ENCODE measurements around the gene PPP1R12B.

- TF ChIP-seq ZNF785 (tag by site-specific recombination; IDR thresholded peaks at IDR 0.05) = no peak
- TF ChIP-seq, protein P1, sequence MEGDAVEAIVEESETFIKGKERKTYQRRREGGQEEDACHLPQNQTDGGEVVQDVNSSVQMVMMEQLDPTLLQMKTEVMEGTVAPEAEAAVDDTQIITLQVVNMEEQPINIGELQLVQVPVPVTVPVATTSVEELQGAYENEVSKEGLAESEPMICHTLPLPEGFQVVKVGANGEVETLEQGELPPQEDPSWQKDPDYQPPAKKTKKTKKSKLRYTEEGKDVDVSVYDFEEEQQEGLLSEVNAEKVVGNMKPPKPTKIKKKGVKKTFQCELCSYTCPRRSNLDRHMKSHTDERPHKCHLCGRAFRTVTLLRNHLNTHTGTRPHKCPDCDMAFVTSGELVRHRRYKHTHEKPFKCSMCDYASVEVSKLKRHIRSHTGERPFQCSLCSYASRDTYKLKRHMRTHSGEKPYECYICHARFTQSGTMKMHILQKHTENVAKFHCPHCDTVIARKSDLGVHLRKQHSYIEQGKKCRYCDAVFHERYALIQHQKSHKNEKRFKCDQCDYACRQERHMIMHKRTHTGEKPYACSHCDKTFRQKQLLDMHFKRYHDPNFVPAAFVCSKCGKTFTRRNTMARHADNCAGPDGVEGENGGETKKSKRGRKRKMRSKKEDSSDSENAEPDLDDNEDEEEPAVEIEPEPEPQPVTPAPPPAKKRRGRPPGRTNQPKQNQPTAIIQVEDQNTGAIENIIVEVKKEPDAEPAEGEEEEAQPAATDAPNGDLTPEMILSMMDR (tag by site-specific recombination; IDR thresholded peaks at IDR 0.05) = no peak
- no peak for TF ChIP-seq PBX3 (CRISPR knock-in tag; IDR thresholded peaks at IDR 0.05)
- TF ChIP-seq, protein P2, sequence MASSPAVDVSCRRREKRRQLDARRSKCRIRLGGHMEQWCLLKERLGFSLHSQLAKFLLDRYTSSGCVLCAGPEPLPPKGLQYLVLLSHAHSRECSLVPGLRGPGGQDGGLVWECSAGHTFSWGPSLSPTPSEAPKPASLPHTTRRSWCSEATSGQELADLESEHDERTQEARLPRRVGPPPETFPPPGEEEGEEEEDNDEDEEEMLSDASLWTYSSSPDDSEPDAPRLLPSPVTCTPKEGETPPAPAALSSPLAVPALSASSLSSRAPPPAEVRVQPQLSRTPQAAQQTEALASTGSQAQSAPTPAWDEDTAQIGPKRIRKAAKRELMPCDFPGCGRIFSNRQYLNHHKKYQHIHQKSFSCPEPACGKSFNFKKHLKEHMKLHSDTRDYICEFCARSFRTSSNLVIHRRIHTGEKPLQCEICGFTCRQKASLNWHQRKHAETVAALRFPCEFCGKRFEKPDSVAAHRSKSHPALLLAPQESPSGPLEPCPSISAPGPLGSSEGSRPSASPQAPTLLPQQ (tag by site-specific recombination; IDR thresholded peaks at IDR 0.05) = peak; percentile 90
- TF ChIP-seq, protein P3, sequence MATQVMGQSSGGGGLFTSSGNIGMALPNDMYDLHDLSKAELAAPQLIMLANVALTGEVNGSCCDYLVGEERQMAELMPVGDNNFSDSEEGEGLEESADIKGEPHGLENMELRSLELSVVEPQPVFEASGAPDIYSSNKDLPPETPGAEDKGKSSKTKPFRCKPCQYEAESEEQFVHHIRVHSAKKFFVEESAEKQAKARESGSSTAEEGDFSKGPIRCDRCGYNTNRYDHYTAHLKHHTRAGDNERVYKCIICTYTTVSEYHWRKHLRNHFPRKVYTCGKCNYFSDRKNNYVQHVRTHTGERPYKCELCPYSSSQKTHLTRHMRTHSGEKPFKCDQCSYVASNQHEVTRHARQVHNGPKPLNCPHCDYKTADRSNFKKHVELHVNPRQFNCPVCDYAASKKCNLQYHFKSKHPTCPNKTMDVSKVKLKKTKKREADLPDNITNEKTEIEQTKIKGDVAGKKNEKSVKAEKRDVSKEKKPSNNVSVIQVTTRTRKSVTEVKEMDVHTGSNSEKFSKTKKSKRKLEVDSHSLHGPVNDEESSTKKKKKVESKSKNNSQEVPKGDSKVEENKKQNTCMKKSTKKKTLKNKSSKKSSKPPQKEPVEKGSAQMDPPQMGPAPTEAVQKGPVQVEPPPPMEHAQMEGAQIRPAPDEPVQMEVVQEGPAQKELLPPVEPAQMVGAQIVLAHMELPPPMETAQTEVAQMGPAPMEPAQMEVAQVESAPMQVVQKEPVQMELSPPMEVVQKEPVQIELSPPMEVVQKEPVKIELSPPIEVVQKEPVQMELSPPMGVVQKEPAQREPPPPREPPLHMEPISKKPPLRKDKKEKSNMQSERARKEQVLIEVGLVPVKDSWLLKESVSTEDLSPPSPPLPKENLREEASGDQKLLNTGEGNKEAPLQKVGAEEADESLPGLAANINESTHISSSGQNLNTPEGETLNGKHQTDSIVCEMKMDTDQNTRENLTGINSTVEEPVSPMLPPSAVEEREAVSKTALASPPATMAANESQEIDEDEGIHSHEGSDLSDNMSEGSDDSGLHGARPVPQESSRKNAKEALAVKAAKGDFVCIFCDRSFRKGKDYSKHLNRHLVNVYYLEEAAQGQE (tag by site-specific recombination; IDR thresholded peaks at IDR 0.05) = no peak
Measured at GRCh38 chr1:202580619-202581018, 232.1 kb downstream of the PPP1R12B start.
